ENCODE measurements around the gene GRIN2C.
"Not testable (repeated sequence)": the region's sequence is repeated elsewhere in the genome, so short reads cannot be mapped to it uniquely, and the experiment has no call there.

The GRIN2C gene

GRCh38 chr17:74878658-74879057 is 19.0 kb upstream of the GRIN2C start:
- no peak for DNase-seq

- DNase-seq, result no peak
These were observed 18.2 kb upstream of the GRIN2C start for GRCh38 chr17:74877592-74878548.

GRCh38 chr17:74875977-74876593 is 16.4 kb upstream of the GRIN2C start:
- DNase-seq, result no peak

GRCh38 chr17:74875155-74875976 is 15.7 kb upstream of the GRIN2C start:
- no peak for DNase-seq

GRCh38 chr17:74874615-74875037 is 14.9 kb upstream of the GRIN2C start:
- no peak for DNase-seq

GRCh38 chr17:74873874-74874614 is 14.4 kb upstream of the GRIN2C start:
- DNase-seq, result no peak

GRCh38 chr17:74873037-74873873 is 13.6 kb upstream of the GRIN2C start:
- peak; percentile 100 for DNase-seq

- no peak for DNase-seq
These were observed 12.8 kb upstream of the GRIN2C start, which contains the start of gene FDXR for GRCh38 chr17:74872313-74873036. Gene FDXR, minus strand, starts transcription at chr17:74872994. Its CDS starts 50 bp downstream, at chr17:74872944.

GRCh38 chr17:74871356-74872076 is 11.8 kb upstream of the GRIN2C start:
- DNase-seq, result no peak

GRCh38 chr17:74870512-74870911 is 10.8 kb upstream of the GRIN2C start:
- DNase-seq, result no peak

GRCh38 chr17:74870028-74870427 is 10.3 kb upstream of the GRIN2C start:
- not testable (repeated sequence) for DNase-seq

- DNase-seq, result no peak
These were observed 9.2 kb upstream of the GRIN2C start for GRCh38 chr17:74868908-74869255.

- DNase-seq, result no peak
These were observed 8.7 kb upstream of the GRIN2C start for GRCh38 chr17:74868251-74868907.

- DNase-seq, result no peak
These were observed 6.6 kb upstream of the GRIN2C start for GRCh38 chr17:74866198-74866835.

GRCh38 chr17:74865504-74866197 is 6.0 kb upstream of the GRIN2C start:
- no peak for DNase-seq

GRCh38 chr17:74864866-74865395 is 5.2 kb upstream of the GRIN2C start:
- peak; percentile 74 for DNase-seq

- no peak for DNase-seq
These were observed 4.7 kb upstream of the GRIN2C start for GRCh38 chr17:74864297-74864865.

Data from left hindlimb (tissue), 1 donor.